GM19099 (cell line): ENCODE data around the gene B4GAT1.
A peak's percentile ranks its signal among the peaks of the same experiment; 100 is the strongest.

Experiments used
- POLR2A ChIP-seq: IDR thresholded peaks from 3 replicates; pipeline ENCODE4 v1.6.1; 2011; ENCODE audit warnings: low read depth; ENCODE audit not compliant: insufficient read length; ENCODE audit errors: extremely low read depth

The B4GAT1 gene

GRCh38 chr11:66347425-66348276 is at the start of gene B4GAT1:
TSS of gene B4GAT1 (minus strand) at chr11:66347629. CDS start at chr11:66347545, 84 bp downstream.
- peak; percentile 55 for TF ChIP-seq POLR2A

- no peak for TF ChIP-seq POLR2A
These were observed 46.5 kb upstream of the B4GAT1 start for GRCh38 chr11:66393954-66394353.

DNA sequence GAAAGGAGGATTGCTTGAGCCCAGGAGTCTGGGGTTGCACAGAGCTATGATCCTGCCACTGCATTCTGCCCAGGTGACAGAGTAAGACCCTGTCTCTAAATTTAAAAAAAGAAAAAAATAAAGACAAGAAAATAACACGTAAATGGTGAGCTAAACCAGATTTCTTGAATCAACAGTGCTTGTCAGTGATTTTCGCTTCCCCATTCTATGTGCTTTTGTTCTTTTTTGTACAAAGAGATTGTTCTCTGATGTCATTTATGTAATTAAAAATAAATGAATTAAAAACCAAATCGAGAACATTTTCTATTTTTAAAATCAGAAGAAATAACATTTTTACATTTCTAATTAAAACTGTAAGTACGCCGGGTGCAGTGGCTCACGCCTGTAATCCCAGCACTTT is 43.9 kb upstream of the B4GAT1 start:
- no peak for TF ChIP-seq POLR2A

- no peak for TF ChIP-seq POLR2A
These were observed 41.5 kb upstream of the B4GAT1 start for GRCh38 chr11:66388780-66389386.

GRCh38 chr11:66386171-66387069 is 39.0 kb upstream of the B4GAT1 start:
- TF ChIP-seq POLR2A = no peak

DNA sequence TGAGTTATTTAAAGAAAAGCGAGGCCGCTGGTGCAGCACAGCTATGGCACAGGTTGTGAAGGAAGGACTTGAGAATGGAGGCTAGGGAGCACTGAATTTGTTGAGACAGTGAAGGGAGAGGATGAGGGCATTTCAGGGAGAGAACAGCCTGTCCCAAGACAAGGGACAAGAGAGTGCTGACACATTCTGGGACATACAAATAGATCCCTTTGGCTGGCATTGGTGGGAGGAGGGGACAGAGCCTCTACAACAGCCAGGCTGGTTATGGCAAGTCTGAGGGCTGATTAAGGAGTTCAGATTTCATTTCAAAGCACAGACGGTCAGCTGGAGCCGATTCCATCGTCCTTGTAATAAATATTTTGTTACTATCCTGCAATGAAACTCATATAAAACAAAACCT is 25.8 kb upstream of the B4GAT1 start:
- TF ChIP-seq POLR2A = no peak

DNA sequence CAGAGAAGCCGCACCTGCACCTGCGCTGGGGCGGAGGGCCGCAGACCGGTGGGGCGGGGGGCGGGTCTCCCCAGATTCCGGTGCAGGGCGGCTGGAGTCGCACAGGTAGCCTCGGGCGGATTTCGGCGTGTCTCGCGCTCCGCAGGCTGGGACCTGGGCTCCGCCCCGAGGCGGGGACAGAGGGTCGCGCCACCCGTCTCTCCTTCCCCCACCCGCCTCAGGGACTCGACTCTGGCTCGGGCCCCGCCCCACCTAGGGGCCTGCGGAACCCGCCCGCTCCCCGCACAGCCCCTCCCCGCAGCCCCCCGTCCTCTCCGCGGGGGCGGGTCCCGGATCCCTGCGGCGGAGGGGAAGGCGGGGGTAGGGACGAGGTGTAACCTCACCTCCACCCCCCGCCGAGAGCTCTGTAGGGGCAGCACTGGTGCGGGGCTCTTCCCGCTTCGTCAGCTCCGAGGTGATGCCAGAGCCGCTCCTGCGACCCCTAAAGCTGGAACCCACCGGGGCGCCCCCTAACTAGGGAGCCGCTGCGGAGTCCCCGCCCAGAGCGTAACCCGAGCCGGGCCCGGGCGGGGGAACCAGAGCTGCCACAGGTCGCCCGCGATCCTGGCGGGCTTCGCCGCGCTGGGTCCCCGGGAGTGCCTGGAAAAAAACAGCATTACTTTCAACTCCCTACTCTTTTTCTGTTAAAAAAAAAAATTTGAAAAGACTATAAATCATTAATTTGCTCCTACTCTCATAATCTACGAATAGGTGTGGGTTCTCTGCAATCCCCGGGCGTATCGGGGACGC is 24.4 kb upstream of the B4GAT1 start, which contains the start of gene SLC29A2:
Gene SLC29A2 (minus strand): TSS at position 134 of the 789 bp plus-strand sequence. CDS start 169 bp downstream, outside the sequence.
- peak; percentile 12 for TF ChIP-seq POLR2A

DNA sequence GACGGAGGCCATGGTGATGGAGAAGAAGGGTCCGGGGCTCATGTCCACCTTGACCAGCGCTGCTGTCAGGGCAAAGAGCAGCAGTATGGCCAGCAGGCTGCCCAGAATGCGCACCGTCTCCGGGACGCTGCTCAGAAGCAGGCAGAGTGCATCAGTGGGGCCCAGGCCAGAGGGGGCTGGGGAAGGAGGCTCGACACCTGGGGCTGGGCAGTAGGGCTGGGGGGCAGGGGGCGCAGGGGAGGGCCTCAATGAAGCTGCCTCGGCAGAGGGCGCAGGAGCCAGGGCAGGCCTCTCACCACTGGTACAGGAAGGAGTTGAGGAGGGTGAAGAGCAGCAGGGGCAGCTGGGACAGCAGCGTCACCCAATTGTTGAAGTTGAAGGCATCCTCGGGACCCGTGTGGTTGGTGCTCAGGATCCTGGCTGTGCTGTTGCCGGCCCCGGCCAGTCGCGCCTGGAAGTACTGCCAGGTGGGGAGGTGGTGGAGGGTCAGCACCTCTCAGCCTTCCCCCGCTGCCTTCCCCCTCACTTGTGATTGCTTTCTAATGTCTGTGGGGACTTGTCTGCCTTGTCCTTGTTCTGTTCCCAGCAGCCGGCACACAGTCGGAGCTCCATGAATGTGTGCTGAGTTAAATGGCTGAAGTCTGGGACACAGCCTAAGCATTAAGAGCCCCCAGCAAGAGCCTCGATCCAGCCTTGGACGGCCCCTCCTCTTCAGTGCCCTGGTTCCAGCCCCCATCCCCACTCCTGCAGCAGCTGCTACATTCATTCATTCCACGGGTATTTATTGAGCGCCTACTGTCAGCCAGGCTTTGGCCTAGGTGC is 21.9 kb upstream of the B4GAT1 start:
- TF ChIP-seq POLR2A = no peak

DNA sequence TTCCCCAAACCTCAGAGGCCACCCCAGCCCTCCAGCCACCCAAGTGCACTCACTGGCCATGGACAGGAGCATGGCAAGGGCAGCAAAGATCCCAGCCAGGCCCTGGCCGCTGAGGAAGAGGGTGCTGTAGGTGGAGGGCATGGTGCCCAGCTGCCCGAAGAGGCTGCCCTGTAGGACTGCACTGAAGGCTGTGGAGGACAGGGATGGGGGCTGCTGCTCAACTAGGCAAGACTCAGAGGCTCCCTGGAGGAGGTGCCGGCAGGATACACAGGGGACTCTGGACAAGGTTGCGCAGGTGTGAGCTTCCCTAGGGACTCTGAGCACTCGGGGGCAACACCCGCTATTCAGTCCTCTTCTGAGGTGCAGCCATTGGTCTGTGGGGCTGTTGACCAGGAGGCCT is 21.1 kb upstream of the B4GAT1 start:
- TF ChIP-seq POLR2A = no peak

DNA sequence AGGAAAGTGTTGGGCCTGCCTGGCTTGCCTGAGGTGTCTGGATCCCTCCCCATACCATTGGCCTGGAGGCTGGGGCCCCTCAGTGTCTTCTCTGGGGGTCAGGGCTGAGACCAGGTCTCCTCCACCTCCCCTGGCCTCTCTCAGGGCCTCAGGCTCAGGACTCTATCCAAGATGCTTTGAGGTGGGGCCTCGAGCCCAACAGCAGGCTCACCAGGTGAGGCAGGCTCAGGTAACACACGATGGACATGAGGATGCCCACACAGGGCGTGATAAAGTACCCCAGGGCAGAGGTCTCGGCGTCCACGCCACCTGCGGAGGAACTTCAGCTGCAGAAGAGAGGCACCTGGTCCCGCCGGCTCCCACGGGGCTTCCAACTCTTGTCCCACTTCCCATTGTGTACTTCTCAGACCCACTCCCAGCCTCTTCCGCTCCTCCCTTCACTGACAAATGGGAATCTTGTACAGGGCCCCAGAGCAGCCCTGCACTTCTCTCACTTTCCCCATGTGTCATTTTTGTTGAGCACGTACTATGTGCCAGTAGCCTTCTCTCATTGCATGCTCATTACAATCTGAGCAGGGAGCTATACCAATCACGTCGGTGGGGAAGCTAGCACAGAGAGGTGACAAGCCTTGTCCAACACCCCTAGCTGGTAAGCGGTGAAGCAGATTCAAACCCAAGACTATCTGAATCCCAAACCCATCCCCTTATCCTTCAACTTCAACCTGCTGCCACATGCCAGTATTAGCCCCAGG is 20.3 kb upstream of the B4GAT1 start:
- no peak for TF ChIP-seq POLR2A

GRCh38 chr11:66366844-66367477 is 19.5 kb upstream of the B4GAT1 start:
- no peak for TF ChIP-seq POLR2A
